NCI-H774 (cell line): ENCODE measurements around the gene EEF2.
"Not testable (repeated sequence)": the region's sequence is repeated elsewhere in the genome, so short reads cannot be mapped to it uniquely, and the experiment has no call there.

Experiments used
- DNase-seq: peaks from one replicate; lab custom pipeline; 2025; lab: John Stamatoyannopoulos, UW

The EEF2 gene

GRCh38 chr19:3968556-3969434 lies 16.5 kb downstream of the EEF2 start:
- DNase-seq = peak; percentile 42

GRCh38 chr19:3967983-3968382 lies 17.3 kb downstream of the EEF2 start:
- not testable (repeated sequence) for DNase-seq

GRCh38 chr19:3966051-3967017 lies 18.9 kb downstream of the EEF2 start:
- DNase-seq = no peak

- DNase-seq = no peak
Measured at GRCh38 chr19:3964256-3965194, 20.7 kb downstream of the EEF2 start.

- DNase-seq = no peak
Measured at GRCh38 chr19:3963458-3964255, 21.6 kb downstream of the EEF2 start.

- DNase-seq = no peak
Measured at GRCh38 chr19:3961007-3961406, 24.3 kb downstream of the EEF2 start.

GRCh38 chr19:3959766-3960131 lies 25.5 kb downstream of the EEF2 start:
- no peak for DNase-seq

GRCh38 chr19:3958836-3959765 lies 26.2 kb downstream of the EEF2 start:
- no peak for DNase-seq

GRCh38 chr19:3955688-3956087 lies 29.6 kb downstream of the EEF2 start:
- no peak for DNase-seq

GRCh38 chr19:3955276-3955675 lies 30.0 kb downstream of the EEF2 start:
- DNase-seq = not testable (repeated sequence)

- DNase-seq = no peak
Measured at GRCh38 chr19:3954107-3954506, 31.2 kb downstream of the EEF2 start.

- not testable (repeated sequence) for DNase-seq
Measured at GRCh38 chr19:3952755-3953276, 32.4 kb downstream of the EEF2 start.

- no peak for DNase-seq
Measured at GRCh38 chr19:3950871-3951861, 34.1 kb downstream of the EEF2 start.

GRCh38 chr19:3949997-3950859 lies 35.0 kb downstream of the EEF2 start:
- DNase-seq = no peak

GRCh38 chr19:3949294-3949693 lies 36.0 kb downstream of the EEF2 start:
- no peak for DNase-seq

GRCh38 chr19:3947316-3947933 lies 37.8 kb downstream of the EEF2 start:
- not testable (repeated sequence) for DNase-seq

- no peak for DNase-seq
Measured at GRCh38 chr19:3945838-3946237, 39.4 kb downstream of the EEF2 start.
